GM21515 (cell line): ENCODE results near the gene THBD.

Experiments
- ATAC-seq: cut with Tn5 transposase; IDR thresholded peaks from one replicate; pipeline ENCODE4 v1.9.1; 2021; ENCODE audit not compliant: unreplicated experiment

Gene THBD

GRCh38 chr20:23018941-23019340 is 30.5 kb downstream of the THBD start:
- no peak for ATAC-seq

GRCh38 chr20:23018432-23018831 is 31.0 kb downstream of the THBD start:
- no peak for ATAC-seq

- no peak for ATAC-seq
Measured at GRCh38 chr20:23017516-23017915, 32.0 kb downstream of the THBD start.

- no peak for ATAC-seq
Measured at GRCh38 chr20:23013429-23013828, 36.0 kb downstream of the THBD start.

- no peak for ATAC-seq
Measured at GRCh38 chr20:23011008-23011721, 38.3 kb downstream of the THBD start.

- no peak for ATAC-seq
Measured at GRCh38 chr20:23010096-23010495, 39.4 kb downstream of the THBD start.

GRCh38 chr20:23009636-23010035 is 39.8 kb downstream of the THBD start:
- no peak for ATAC-seq

- ATAC-seq = no peak
Measured at GRCh38 chr20:23008667-23009066, 40.8 kb downstream of the THBD start.

GRCh38 chr20:23007886-23008655 is 41.4 kb downstream of the THBD start:
- ATAC-seq = no peak

- no peak for ATAC-seq
Measured at GRCh38 chr20:23007462-23007861, 42.0 kb downstream of the THBD start.

GRCh38 chr20:23005776-23006175 is 43.7 kb downstream of the THBD start:
- ATAC-seq = no peak

- ATAC-seq = no peak
Measured at GRCh38 chr20:23003881-23004460, 45.5 kb downstream of the THBD start.

GRCh38 chr20:23003077-23003635 is 46.3 kb downstream of the THBD start:
- no peak for ATAC-seq

GRCh38 chr20:23002276-23002675 is 47.2 kb downstream of the THBD start:
- ATAC-seq = no peak

GRCh38 chr20:23000232-23000947 is 49.1 kb downstream of the THBD start:
- no peak for ATAC-seq

- no peak for ATAC-seq
Measured at GRCh38 chr20:22999756-23000155, 49.7 kb downstream of the THBD start.

- ATAC-seq = no peak
Measured at GRCh38 chr20:22998476-22998875, 51.0 kb downstream of the THBD start.

GRCh38 chr20:22995923-22996322 is 53.5 kb downstream of the THBD start:
- no peak for ATAC-seq
